Activated T-cell treated with anti-CD3 and anti-CD28 coated beads, Interleukin-2, amount 50 U/mL, for 24 hours (primary cell): ENCODE results near the gene TCF19.

Experiments
- DNase-seq: peaks from one replicate; pipeline ENCODE4 v3.0.0-alpha.2; 2020
- H3K27ac Mint-ChIP-seq: 2 replicates; pipeline ENCODE4 v1.8.0; 2020; ENCODE audit warnings: mild to moderate bottlenecking, mixed read lengths
- H3K27me3 Mint-ChIP-seq: 2 replicates; pipeline ENCODE4 v1.8.0; 2020; ENCODE audit warnings: mixed read lengths
- H3K36me3 Mint-ChIP-seq: 2 replicates; pipeline ENCODE4 v1.8.0; 2020; ENCODE audit warnings: low read depth, mixed read lengths
- H3K4me1 Mint-ChIP-seq: 2 replicates; pipeline ENCODE4 v1.8.0; 2020; ENCODE audit warnings: low read depth, mixed read lengths
- H3K4me3 Mint-ChIP-seq: 2 replicates; pipeline ENCODE4 v1.8.0; 2020; ENCODE audit warnings: mild to moderate bottlenecking, moderate library complexity, mixed read lengths
- H3K9me3 Mint-ChIP-seq: 2 replicates; pipeline ENCODE4 v1.8.0; 2020; ENCODE audit warnings: mixed read lengths

The TCF19 gene

GRCh38 chr6:31122791-31123706 lies 35.3 kb upstream of the TCF19 start:
- no peak for DNase-seq
- no peaks in the 10 kb centered on the region for H3K9me3 Mint-ChIP-seq
- H3K4me1 Mint-ChIP-seq, result peaks cover 4% of the 10 kb centered on the region
- no peak overlapping the region for H3K4me3 Mint-ChIP-seq
- no peaks in the 10 kb centered on the region for H3K36me3 Mint-ChIP-seq
- H3K27me3 Mint-ChIP-seq, result peaks cover 3% of the 10 kb centered on the region
- no peak overlapping the region for H3K27ac Mint-ChIP-seq

- Mint-ChIP-seq H3K4me3 (no peak overlapping the region), H3K27me3 (peaks cover 8% of the 10 kb centered on the region), H3K4me1 (peaks cover 6% of the 10 kb centered on the region), H3K27ac (no peak overlapping the region), H3K9me3 (no peaks in the 10 kb centered on the region), H3K36me3 (no peaks in the 10 kb centered on the region)
- no peak for DNase-seq
Measured at GRCh38 chr6:31125162-31125561, 33.2 kb upstream of the TCF19 start.

GRCh38 chr6:31125586-31126363 lies 32.6 kb upstream of the TCF19 start:
- Mint-ChIP-seq H3K27me3 (peaks cover 8% of the 10 kb centered on the region), H3K4me3 (no peak overlapping the region), H3K36me3 (no peaks in the 10 kb centered on the region), H3K27ac (no peak overlapping the region), H3K4me1 (peaks cover 6% of the 10 kb centered on the region), H3K9me3 (no peaks in the 10 kb centered on the region)
- no peak for DNase-seq

GRCh38 chr6:31126396-31127175 lies 31.8 kb upstream of the TCF19 start:
- H3K27me3 Mint-ChIP-seq, result peaks cover 8% of the 10 kb centered on the region
- no peaks in the 10 kb centered on the region for H3K36me3 Mint-ChIP-seq
- H3K27ac Mint-ChIP-seq, result no peak overlapping the region
- no peak overlapping the region for H3K4me3 Mint-ChIP-seq
- no peak for DNase-seq
- H3K9me3 Mint-ChIP-seq, result no peaks in the 10 kb centered on the region
- peaks cover 6% of the 10 kb centered on the region for H3K4me1 Mint-ChIP-seq

- peaks cover 6% of the 10 kb centered on the region for H3K4me1 Mint-ChIP-seq
- H3K27me3 Mint-ChIP-seq, result peaks cover 8% of the 10 kb centered on the region
- H3K27ac Mint-ChIP-seq, result no peak overlapping the region
- H3K9me3 Mint-ChIP-seq, result no peaks in the 10 kb centered on the region
- H3K4me3 Mint-ChIP-seq, result no peak overlapping the region
- DNase-seq, result peak; percentile 82
- no peaks in the 10 kb centered on the region for H3K36me3 Mint-ChIP-seq
Measured at GRCh38 chr6:31128093-31128676, 30.2 kb upstream of the TCF19 start.

GRCh38 chr6:31129130-31129529 lies 29.3 kb upstream of the TCF19 start:
- Mint-ChIP-seq H3K36me3 (no peaks in the 10 kb centered on the region), H3K4me3 (no peak overlapping the region), H3K27ac (no peak overlapping the region), H3K4me1 (peaks cover 6% of the 10 kb centered on the region), H3K9me3 (no peaks in the 10 kb centered on the region), H3K27me3 (peaks cover 8% of the 10 kb centered on the region)
- DNase-seq, result no peak

GRCh38 chr6:31130751-31131150 lies 27.6 kb upstream of the TCF19 start:
- no peak for DNase-seq
- Mint-ChIP-seq H3K4me3 (no peak overlapping the region), H3K4me1 (peaks cover 6% of the 10 kb centered on the region), H3K27ac (no peak overlapping the region), H3K9me3 (no peaks in the 10 kb centered on the region), H3K27me3 (peaks cover 8% of the 10 kb centered on the region), H3K36me3 (no peaks in the 10 kb centered on the region)

GRCh38 chr6:31131595-31131994 lies 26.8 kb upstream of the TCF19 start:
- no peak for DNase-seq
- H3K9me3 Mint-ChIP-seq, result no peaks in the 10 kb centered on the region

GRCh38 chr6:31132806-31133205 lies 25.6 kb upstream of the TCF19 start:
- Mint-ChIP-seq H3K27me3 (peaks cover 8% of the 10 kb centered on the region), H3K4me1 (peaks cover 9% of the 10 kb centered on the region), H3K9me3 (no peaks in the 10 kb centered on the region), H3K36me3 (no peaks in the 10 kb centered on the region), H3K27ac (no peak overlapping the region), H3K4me3 (no peak overlapping the region)
- DNase-seq, result no peak

More at GRCh38 chr6:31131595-31131994, 26.8 kb upstream of the TCF19 start:
- Mint-ChIP-seq H3K27me3 (peaks cover 8% of the 10 kb centered on the region), H3K36me3 (no peaks in the 10 kb centered on the region), H3K4me3 (no peak overlapping the region), H3K27ac (no peak overlapping the region), H3K4me1 (peaks cover 6% of the 10 kb centered on the region)

GRCh38 chr6:31135710-31136109 lies 22.7 kb upstream of the TCF19 start:
- DNase-seq, result no peak
- H3K4me3 Mint-ChIP-seq, result no peak overlapping the region
- no peaks in the 10 kb centered on the region for H3K9me3 Mint-ChIP-seq
- no peak overlapping the region for H3K27ac Mint-ChIP-seq
- H3K4me1 Mint-ChIP-seq, result peaks cover 7% of the 10 kb centered on the region
- no peaks in the 10 kb centered on the region for H3K27me3 Mint-ChIP-seq
- H3K36me3 Mint-ChIP-seq, result no peaks in the 10 kb centered on the region

GRCh38 chr6:31138982-31139381 lies 19.4 kb upstream of the TCF19 start, which contains the start of gene PSORS1C2:
Gene PSORS1C2, minus strand, starts transcription at chr6:31139066. Its CDS starts 40 bp downstream, at chr6:31139026.
- Mint-ChIP-seq H3K4me3 (no peak within 1 kb of the TSS), H3K27me3 (no peaks in the 10 kb centered on the region), H3K36me3 (peaks cover 14% of the 10 kb centered on the region), H3K27ac (no peak within 1 kb of the TSS), H3K9me3 (no peaks in the 10 kb centered on the region), H3K4me1 (peaks cover 7% of the 10 kb centered on the region)
- no peak for DNase-seq

GRCh38 chr6:31139599-31139998 lies 18.8 kb upstream of the TCF19 start:
- peaks cover 7% of the 10 kb centered on the region for H3K4me1 Mint-ChIP-seq

GRCh38 chr6:31140643-31141042 lies 17.7 kb upstream of the TCF19 start:
- no peaks in the 10 kb centered on the region for H3K27me3 Mint-ChIP-seq
- no peaks in the 10 kb centered on the region for H3K9me3 Mint-ChIP-seq
- H3K36me3 Mint-ChIP-seq, result peaks cover 30% of the 10 kb centered on the region
- no peak overlapping the region for H3K27ac Mint-ChIP-seq
- DNase-seq, result no peak
- peaks cover 7% of the 10 kb centered on the region for H3K4me1 Mint-ChIP-seq
- H3K4me3 Mint-ChIP-seq, result no peak overlapping the region

More at GRCh38 chr6:31139599-31139998, 18.8 kb upstream of the TCF19 start:
- Mint-ChIP-seq H3K4me3 (no peak overlapping the region), H3K27me3 (no peaks in the 10 kb centered on the region), H3K27ac (no peak overlapping the region), H3K36me3 (peaks cover 20% of the 10 kb centered on the region), H3K9me3 (no peaks in the 10 kb centered on the region)
- DNase-seq, result no peak

GRCh38 chr6:31142361-31142761 lies 16.0 kb upstream of the TCF19 start:
- no peak overlapping the region for H3K4me3 Mint-ChIP-seq
- no peak overlapping the region for H3K27ac Mint-ChIP-seq
- no peaks in the 10 kb centered on the region for H3K27me3 Mint-ChIP-seq
- no peak for DNase-seq
- H3K9me3 Mint-ChIP-seq, result no peaks in the 10 kb centered on the region
- H3K4me1 Mint-ChIP-seq, result peaks cover 7% of the 10 kb centered on the region
- peaks cover 43% of the 10 kb centered on the region for H3K36me3 Mint-ChIP-seq
